Liver (tissue), 3 donors: ENCODE results near the gene GMDS.

ENCODE experiments used
- EGR1 ChIP-seq, 2 donors: IDR thresholded peaks; 2 replicates each; pipeline ENCODE4 v1.6.1; 2016 to 2018; ENCODE audit warnings: antibody characterized with exemption in 2 of 2, low read depth in 2 of 2
- GABPA ChIP-seq, 2 donors: IDR thresholded peaks in 1 of 2; conservative IDR thresholded peaks in 1 of 2; 2 replicates each; pipeline ENCODE4 v1.6.1; 2016; ENCODE audit warnings: antibody characterized with exemption in 2 of 2, mild to moderate bottlenecking in 1 of 2, moderate library complexity in 1 of 2
- RAD21 ChIP-seq, 2 donors: IDR thresholded peaks; 2 replicates each; pipeline ENCODE4 v1.6.1; 2016; ENCODE audit warnings: antibody characterized with exemption in 2 of 2, mild to moderate bottlenecking in 2 of 2
- TF ChIP-seq, protein P1 (sequence below): fragments of 150-350 bp; IDR thresholded peaks from 2 replicates; pipeline ENCODE4 v1.5.1; 2017; ENCODE audit warnings: improper control_type of control experiment, low read depth, low read length; ENCODE audit not compliant: missing input control
- TF ChIP-seq, protein P2 (sequence below): IDR thresholded peaks from 2 replicates; pipeline ENCODE4 v1.6.1; 2016; ENCODE audit warnings: antibody characterized with exemption
- donor health status: healthy.
- donor health status: healthy.

DNA sequence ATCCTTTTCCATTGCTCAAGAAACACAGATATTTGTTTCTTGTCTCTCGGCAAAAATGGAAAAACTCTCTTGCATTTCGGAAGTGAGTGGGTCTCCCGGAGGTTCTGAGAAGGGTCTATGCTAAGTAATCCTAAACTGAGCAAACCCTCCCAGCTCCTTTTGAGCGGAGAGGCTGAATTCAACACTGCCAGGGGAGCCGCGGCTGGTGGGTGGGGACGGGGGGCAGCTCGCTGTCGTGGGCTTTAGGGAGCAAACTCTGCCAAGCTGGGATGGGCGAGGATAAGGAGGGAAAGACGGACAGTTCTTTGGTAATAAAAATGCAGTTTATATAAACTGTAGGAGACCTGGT lies 424.3 kb downstream of the GMDS start:
- TF ChIP-seq RAD21 (IDR thresholded peaks at IDR 0.05) (no peak), GABPA (IDR thresholded peaks at IDR 0.05 in 1 of 2, conservative IDR thresholded peaks at IDR 0.05 in 1 of 2) (no peak), EGR1 (IDR thresholded peaks at IDR 0.05; ENCODE audit: low read depth in 2 of 2) (no peak)
- TF ChIP-seq, protein P1, sequence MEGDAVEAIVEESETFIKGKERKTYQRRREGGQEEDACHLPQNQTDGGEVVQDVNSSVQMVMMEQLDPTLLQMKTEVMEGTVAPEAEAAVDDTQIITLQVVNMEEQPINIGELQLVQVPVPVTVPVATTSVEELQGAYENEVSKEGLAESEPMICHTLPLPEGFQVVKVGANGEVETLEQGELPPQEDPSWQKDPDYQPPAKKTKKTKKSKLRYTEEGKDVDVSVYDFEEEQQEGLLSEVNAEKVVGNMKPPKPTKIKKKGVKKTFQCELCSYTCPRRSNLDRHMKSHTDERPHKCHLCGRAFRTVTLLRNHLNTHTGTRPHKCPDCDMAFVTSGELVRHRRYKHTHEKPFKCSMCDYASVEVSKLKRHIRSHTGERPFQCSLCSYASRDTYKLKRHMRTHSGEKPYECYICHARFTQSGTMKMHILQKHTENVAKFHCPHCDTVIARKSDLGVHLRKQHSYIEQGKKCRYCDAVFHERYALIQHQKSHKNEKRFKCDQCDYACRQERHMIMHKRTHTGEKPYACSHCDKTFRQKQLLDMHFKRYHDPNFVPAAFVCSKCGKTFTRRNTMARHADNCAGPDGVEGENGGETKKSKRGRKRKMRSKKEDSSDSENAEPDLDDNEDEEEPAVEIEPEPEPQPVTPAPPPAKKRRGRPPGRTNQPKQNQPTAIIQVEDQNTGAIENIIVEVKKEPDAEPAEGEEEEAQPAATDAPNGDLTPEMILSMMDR: no peak
- TF ChIP-seq, protein P2, sequence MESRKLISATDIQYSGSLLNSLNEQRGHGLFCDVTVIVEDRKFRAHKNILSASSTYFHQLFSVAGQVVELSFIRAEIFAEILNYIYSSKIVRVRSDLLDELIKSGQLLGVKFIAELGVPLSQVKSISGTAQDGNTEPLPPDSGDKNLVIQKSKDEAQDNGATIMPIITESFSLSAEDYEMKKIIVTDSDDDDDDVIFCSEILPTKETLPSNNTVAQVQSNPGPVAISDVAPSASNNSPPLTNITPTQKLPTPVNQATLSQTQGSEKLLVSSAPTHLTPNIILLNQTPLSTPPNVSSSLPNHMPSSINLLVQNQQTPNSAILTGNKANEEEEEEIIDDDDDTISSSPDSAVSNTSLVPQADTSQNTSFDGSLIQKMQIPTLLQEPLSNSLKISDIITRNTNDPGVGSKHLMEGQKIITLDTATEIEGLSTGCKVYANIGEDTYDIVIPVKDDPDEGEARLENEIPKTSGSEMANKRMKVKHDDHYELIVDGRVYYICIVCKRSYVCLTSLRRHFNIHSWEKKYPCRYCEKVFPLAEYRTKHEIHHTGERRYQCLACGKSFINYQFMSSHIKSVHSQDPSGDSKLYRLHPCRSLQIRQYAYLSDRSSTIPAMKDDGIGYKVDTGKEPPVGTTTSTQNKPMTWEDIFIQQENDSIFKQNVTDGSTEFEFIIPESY: no peak
